HG03460 (cell line): ENCODE results near the gene LMF1.
A peak's percentile ranks its signal among the peaks of the same experiment; 100 is the strongest.

Experiments
- ATAC-seq: cut with Tn5 transposase; IDR thresholded peaks from one replicate; pipeline ENCODE4 v1.9.1; 2021; ENCODE audit not compliant: unreplicated experiment

Gene LMF1

DNA sequence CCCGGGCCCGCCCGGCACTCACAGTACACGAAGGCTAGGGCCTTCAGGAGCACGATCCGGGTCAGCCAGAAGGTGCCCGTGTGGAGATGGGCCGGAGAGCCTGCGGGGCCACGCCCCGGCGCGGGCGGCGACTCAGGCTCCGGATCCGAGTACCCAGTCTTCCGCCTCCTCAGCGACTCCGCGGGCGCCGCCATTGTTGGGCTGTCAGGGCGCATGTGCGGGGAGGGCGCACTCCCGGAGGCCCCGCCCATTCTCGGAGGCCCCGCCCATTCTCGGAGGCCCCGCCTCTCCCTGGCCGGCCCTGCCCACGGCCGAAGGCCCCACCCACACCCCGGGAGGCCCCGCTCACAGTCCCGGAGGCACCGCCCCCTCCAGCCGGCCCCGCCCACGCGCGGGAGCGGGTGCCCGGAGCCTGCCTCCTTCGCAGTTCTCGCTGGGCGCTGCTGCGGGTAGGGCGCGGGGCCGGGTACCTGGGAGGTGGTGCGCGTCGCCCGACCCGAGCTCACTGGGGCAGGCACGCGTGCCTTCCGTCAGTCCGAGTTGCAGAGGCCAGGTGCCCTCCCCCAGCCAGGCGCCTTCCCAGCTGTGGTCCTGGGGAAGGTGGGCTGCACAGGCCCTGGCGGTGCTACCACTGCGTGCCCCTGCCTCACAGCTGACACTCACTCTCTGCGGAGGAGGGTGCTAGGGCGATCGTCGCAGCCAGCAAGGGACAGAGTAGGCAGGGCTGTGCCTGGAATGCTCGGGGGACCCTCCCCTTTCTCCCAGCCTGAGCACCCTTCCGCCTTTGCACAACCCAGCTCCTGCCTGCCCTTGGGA lies at the start of gene LMF1:
Gene LMF1 (minus strand): TSS at position 219 of the 816 bp plus-strand sequence. CDS start 4 bp downstream, at position 215.
- peak; percentile 65 for ATAC-seq

DNA sequence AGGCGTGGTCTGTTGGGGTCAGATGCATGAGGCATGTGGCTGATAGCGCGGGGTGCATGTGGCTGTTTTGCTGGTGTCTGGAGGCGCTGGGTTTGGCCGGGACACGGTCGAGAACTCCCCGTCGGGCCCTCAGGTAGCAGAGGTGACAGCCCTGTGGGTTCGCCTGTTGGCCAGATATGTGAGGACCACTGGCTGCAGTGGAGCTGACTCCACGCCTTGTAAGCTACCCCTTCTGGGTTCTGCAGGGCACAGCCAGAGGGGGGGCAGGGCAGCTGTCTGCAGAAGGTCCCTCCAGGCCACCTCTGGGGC lies 49.3 kb upstream of the LMF1 start:
- ATAC-seq = no peak

DNA sequence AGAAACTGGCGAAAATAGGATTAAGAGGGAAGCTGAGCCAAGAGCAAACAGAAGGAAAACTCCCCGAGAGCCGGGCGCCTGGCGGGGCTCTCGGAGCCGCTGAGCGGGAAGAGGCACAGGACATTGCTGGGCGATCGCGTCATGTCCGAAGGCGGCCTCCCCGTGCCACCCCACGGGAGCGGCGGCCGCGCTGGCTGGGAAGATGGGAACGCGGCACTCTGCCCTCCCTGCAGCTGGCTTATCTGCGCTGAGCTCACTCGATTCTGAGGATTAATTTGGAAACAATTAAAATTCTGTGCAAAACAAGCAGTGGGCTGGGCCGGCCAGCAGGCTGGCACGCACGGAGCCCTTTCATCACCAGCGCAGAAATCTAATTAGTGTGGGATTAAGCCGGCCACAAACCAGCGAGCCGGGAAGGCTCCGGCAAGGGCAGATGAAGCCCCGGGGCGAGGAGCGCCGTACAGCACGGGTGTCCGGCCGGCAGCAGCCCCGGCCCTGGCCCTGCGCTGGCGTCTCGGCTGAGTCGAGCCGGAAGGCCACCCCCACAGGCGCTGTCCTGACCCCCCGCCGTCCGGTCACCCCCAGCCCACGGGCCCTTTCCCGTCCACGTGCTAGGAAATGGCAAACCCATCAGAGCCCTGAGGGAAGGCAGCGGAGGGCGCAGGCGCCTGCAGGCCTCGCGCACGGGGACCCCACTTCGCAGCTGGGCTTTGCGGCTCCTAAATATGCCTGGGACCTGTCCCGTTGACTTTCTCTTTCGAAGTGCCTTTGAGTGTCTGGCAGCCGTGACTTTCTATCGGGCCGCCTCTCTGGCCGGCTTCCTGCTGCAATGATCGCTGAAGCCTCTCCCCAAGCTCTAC lies 48.7 kb upstream of the LMF1 start:
- no peak for ATAC-seq

DNA sequence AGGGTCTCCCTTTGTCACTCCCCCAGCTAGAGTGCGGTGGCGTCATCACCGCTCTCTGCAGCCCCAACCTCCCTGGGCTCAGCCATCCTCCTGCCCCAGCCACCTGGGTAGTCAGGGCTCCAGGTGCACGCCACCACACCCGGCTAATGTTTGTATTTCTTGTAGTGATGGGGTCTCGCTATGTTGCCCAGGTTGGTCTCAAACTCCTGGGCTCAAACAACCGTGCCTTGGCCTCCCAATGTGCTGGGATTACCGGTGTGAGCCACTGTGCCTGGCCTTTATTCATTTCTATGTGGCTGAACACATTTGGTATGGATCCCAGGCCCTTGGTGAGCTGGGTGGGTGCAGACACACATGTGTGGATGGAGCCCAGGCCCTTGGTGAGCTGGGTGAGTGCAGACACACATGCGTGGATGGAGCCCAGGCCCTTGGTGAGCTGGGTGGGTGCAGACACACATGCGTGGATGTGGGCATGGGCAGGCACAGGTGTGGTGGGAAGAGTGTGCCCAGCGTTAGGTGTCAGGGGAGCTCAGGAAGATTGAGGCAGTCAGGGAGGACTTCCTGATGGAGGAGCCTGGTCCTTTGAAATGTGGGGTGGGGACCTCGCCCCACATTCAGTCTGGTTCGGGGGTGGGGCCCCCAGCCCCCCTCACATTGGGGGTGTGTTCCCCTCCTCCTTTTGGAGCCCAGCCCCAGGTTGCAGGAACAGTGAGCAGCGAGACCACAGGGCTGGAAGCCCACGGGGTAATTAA lies 47.8 kb upstream of the LMF1 start:
- no peak for ATAC-seq

DNA sequence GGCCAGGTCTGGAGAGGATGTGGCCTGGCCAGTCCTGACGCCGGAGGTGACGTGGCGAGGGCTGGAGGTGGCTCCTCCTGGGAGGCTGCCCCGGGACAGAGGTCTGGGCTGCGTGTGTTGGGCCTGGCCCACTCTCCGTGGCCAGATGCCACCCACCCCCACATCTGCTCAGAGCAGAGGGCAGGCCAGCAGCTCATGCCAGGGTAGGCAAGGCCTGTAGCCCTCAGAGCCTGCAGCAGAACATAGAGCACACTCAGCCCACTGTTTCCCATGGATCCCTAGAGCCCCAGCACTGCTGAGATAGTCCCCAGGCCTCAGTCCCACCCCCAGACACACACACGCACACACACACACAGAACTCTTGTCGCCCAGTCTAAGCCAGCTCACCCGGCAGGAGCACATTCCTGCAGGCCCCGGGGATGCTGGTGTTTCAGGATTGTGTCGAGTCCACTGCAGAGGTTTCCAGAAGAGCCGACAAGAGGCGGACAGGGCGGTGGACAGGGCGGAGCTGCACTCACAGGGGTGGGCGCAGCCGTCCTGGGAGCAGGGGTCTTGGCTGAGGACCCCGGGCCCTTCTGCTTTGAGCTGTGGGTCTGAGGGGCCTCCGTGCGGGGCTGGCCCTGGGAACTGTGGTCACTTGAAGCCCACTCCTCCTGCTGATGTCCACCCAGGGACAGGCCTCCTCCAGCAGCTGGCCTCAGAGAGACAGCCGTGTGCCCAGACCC lies 44.1 kb upstream of the LMF1 start:
- ATAC-seq = no peak

DNA sequence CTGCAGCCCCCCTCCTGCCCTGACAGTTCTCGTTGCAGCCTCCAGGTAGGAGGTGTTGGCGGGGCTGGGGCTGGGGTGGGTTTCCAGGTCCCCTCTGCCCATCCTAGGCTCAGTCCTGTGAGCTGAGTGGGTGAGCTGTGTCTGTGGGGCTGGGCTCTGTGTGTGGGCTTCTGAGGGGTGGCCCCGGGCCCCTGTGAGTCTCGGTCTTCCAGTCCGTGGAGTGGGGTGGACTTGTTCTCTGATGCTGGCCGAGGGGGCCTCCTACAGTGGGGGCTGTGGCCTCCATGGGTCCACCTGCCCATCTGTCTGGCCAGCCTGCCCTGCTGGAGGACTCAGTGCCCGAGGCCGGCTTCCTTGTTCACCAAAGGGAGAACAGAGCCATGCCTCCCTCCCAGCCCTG lies 43.4 kb upstream of the LMF1 start:
- ATAC-seq = no peak

DNA sequence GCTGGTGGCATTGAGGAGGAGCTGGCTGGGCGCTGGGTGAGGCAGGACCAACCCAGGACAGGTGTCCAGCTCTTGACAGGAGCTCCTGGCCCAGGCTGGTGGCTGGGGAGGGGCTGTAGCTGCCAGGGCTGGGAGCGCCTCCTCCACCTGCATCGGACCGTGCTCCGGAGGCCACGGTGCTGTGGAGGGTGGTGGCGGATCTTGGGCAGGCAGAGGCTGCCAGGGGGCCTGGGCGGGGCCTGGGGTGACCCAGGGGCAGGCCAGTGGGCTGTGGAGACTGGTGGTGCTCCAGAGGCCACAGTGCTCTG lies 42.8 kb upstream of the LMF1 start:
- no peak for ATAC-seq

DNA sequence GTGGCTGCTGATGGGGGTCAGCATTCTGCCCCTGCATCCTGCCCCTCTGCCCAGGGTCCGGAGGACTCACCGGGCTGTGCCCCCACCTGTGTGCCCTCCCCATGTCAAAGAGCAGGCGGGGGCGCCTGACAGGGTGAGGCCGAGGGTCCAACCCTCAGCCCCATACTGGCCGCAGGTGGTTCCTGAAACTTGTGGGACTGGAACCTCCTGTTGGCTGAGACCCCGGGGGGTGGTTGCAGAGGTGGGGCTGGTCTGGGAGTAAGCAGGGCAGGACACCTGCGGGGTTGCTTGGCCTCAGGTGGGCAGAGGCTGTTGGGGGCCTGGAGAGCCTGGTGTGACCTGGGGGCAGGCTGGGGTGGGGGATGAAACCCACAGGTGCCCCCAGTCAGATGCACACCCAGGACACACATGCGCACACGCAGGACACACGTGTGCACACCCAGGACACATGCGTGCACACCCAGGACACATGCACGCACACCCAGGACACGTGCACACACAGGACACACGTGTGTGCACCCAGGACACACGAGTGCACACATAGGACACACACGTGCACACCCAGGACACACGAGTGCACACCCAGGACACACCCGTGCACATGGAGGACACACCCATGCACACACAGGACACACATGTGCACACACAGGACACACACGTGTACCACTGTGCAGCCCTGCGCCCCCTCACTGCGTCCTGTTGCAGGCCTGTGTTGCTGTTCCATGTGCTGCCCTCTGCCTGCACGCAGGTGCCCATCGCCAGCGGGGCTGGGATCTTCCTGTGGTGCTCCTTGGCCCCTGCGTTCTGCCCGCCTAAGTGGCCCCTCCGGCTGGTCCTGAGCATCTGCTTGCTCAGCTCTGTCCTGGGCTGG lies 42.2 kb upstream of the LMF1 start:
- ATAC-seq = no peak

DNA sequence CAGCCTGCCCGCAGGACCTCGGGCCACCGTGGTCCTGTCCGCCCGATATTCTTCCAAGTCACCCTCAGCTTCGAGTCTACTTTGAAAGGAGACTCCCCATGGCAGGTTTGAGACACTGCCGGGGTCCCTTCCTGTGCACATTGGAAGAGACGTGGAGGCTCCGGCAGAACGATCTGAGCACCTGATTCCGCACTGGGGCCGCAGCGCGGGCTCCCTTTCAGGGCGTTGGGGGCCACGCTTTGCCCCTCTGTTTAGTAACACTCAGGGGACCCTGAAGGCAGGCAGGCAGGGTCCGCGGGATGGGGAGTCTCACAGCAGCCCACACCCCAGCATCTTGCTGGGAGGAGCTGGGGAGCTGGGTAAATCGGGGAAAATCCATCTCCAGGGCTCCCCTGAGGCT lies 41.4 kb upstream of the LMF1 start:
- no peak for ATAC-seq

DNA sequence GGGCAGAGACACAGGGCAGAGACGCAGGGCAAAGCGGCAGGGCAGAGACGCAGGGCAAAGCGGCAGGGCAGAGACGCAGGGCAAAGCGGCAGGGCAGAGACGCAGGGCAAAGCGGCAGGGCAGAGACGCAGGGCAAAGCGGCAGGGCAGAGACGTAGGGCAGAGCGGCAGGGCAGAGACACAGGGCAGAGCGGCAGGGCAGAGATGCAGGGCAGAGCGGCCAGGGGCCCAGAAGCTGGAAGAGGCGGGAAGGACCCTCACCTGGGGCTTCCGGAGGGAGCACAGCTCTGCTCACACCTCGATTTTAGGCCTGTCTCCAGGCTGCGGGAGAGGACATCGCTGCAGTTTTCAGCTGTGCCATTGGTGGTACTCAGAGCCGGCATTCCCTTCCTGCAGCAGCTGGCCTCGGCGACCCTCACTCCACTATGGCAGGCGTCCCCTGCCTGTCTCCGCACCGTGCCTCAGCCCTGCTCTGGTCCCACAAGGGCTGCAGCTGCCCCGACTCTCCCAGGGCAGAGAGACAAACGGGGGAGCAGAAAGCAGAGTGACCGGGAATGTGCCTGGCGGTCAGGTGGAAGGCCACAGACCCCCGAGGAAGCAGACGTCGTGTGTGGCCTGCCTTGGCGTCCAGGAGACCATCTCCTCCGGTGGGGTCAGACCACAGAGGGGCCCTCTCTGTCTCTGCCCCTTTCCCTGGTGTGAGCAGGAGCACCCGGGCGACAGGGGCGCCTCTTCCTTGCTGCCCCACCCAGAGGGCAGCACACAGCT lies 40.7 kb upstream of the LMF1 start:
- no peak for ATAC-seq

DNA sequence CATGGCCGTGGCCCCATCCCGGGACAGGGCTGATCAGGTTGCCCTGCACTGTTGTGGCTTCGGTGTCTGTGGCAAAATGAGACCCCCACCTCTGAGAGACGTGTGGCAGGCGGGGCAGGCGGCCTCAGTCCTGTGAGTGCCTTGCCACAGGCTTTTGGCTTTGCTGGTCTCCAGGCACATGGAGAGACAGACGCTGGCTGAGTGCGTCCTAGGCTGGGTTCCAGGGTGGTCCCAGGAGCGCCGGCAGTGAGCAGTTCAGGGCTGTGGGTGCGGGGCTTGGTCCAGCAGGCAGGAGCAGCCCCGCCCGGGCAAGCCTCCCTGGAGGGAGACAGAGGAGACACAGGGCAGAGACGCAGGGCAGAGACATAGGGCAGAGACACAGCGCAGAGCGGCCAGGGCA lies 40.0 kb upstream of the LMF1 start:
- no peak for ATAC-seq

DNA sequence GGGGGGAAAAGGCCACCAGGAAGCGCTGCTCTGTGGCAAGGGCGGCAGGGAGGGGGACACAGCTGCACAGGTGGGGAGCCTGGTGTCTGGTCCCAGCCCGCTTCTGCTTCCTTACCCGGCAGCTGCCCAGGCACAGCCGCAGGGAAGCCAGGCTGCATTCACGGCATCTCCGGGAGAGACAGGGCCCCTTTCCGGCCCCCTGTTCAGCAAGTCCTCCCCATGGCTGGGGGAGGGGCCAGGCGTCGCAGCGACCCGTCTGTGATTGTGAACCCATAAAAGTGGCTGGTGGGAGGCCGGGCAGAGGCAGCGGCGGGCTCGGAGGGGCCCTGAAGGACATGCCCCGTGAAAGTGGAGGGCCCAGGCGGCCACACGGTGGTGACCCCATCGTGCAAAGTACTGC lies 39.5 kb upstream of the LMF1 start:
- ATAC-seq = no peak

DNA sequence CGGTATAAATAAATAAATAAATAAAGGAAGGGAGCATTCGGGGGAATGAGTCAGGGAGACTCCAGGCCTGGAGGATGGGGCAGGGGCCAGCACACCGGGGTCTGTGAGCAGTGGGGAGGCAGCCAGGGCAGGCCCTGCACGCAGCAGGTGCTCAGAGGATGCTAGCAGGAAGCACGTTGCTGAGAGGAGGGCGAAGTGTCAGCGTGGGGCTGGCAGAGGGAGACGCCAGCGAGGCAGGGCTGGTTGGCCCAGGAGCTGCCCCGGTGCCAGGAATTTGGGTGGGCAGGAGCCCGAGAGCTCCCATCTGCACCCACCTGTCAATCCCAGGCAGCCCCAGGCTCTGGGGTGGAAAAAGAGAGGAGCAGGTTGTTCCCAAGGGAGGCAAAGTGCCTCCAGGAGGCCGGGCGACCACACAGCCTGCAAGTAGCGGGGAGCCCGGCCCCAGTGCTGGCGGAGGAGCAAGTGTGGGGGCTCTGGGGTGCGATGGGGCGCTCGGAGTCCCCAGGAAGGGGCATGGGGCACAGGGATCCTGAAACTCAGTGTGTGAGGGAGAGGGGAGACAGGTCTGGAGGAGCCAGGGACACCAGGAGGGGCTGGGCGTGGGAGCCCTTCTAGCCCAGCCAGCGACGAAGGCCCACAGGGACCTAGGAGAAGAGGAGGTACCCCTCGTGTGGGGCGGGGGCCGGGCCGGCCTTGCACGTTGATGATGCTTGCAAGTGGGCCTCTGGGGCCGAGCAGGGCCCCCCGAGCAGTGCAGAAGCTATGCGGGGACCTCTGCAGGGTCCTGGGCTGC lies 38.8 kb upstream of the LMF1 start:
- no peak for ATAC-seq

DNA sequence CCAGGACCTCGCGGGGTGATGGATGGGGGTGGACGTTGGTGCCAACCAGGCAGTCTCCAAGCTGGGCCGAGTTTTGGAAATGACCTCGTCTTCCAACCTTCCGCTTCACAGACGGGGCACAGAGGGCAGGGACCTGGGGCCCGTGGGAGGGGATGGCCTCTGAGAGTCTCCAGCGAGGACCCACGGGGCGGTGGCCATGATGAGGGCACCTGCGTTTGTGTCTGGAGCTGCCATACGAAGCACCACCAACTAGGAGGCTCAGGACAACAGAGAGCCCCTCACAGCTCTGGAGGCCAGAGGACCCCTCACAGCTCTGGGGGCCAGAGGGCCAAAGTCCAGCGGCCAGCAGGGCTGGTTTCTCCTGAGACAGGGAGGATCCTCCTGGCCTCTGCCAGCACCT lies 37.3 kb upstream of the LMF1 start:
- ATAC-seq = no peak

DNA sequence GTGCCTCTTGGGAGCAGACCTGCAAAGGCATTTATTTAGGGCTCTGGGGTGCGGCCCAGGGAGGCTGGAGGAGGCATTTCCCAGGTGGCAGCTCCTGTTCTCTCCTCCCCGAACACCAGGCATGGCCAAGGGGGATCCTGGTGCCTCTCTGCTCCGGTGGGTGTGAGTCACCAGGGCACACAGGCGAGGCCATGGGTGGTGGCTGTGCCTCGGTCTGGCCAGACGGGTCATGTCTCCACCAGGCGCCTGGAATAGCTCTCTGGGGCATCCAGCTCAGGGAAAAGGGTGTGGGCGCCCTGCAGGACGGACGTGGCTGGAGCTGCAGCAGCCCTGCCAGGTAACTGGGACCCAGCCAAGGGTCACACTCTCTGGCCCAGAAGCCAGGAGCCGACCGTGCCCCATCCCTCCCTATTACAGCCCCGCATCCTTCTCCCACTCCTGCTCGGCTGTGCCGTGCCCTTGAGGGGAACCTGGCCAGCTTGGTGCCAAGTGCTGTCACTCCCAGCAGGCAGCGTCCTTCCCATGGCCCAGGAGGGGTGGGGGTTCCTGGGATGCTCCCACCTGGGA lies 36.6 kb upstream of the LMF1 start:
- no peak for ATAC-seq

DNA sequence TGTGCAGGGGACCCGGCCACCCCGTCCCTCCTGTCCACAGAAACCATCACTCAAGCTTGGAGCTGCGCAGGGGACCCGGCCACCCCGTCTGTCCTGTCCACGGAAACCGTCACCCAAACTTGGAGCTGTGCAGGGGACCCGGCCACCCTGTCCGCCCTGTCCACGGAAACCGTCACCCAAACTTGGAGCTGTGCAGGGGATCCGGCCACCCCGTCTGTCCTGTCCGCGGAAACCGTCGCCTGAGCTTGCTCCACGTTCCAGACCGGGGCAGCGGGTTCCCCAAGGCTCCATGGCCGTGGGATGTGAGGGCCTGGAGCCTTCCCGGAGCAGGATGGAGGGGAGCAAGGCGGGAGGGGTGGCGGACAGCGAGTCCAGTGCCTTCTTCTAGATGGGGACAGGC lies 36.0 kb upstream of the LMF1 start:
- no peak for ATAC-seq

DNA sequence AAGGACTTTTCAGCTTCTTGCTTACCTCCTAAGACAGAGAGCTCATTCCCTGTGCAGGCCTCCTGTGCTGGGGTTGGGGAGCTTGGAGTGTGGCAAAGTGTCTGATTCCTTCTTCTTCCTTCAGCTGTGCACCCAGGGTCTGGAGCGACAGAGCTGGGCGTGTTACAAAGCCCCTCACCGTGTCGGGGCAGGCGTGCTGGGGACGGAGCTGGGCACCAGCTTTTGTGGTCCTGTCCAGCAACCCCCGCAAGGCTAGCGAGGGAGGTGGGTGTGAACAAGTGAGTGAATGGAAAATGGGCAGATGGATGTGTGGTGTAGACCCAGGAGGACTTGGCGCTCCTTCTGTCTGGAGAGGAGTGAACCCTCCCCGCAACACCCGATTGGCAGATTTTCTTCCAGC lies 34.5 kb upstream of the LMF1 start:
- no peak for ATAC-seq
